22Rv1 (cell line): ENCODE measurements around the gene FOCAD.

ENCODE experiments used
- ZFX ChIP-seq: fragments of 450-650 bp; IDR thresholded peaks from 2 replicates; pipeline ENCODE4 v1.6.1; 2017; ENCODE audit warnings: antibody characterized with exemption, borderline replicate concordance
- TF ChIP-seq, protein P1 (sequence below): fragments of 450-650 bp; IDR thresholded peaks from 2 replicates; pipeline ENCODE4 v1.5.1; 2017; ENCODE audit warnings: mild to moderate bottlenecking

DNA sequence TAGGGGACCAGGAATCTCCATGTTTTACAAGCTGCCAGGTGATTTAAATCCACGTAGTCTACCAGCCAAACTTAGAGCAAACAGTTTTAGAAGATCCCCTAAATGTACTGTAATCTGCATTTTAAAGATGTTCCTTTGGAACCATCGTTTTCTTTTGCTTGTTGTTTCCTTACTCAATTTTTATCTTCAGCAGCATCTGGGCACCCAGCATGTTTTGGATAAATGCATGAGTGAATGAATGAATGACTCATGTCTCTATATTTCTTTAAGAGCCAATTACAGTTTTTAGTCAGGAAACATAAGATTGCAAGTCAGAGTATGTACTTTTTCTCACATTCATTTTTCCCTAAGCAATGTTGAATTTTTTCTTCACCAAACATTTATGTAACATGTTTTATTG lies 224.4 kb downstream of the FOCAD start:
- TF ChIP-seq, protein P1, sequence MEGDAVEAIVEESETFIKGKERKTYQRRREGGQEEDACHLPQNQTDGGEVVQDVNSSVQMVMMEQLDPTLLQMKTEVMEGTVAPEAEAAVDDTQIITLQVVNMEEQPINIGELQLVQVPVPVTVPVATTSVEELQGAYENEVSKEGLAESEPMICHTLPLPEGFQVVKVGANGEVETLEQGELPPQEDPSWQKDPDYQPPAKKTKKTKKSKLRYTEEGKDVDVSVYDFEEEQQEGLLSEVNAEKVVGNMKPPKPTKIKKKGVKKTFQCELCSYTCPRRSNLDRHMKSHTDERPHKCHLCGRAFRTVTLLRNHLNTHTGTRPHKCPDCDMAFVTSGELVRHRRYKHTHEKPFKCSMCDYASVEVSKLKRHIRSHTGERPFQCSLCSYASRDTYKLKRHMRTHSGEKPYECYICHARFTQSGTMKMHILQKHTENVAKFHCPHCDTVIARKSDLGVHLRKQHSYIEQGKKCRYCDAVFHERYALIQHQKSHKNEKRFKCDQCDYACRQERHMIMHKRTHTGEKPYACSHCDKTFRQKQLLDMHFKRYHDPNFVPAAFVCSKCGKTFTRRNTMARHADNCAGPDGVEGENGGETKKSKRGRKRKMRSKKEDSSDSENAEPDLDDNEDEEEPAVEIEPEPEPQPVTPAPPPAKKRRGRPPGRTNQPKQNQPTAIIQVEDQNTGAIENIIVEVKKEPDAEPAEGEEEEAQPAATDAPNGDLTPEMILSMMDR, result no peak
- no peak for TF ChIP-seq ZFX
